HG03045 (cell line): ENCODE data around the gene KRTAP4-1.
"Not testable (repeated sequence)": the region's sequence is repeated elsewhere in the genome, so short reads cannot be mapped to it uniquely, and the experiment has no call there.

Experiments used
- ATAC-seq: cut with Tn5 transposase; IDR thresholded peaks from one replicate; pipeline ENCODE4 v1.9.1; 2021; ENCODE audit warnings: mild to moderate bottlenecking, moderate library complexity; ENCODE audit not compliant: unreplicated experiment

KRTAP4-1 gene

GRCh38 chr17:41184480-41184961, at the start of gene KRTAP4-1:
TSS of gene KRTAP4-1 (minus strand) at chr17:41184911. CDS start at chr17:41184854, 57 bp downstream.
- no peak for ATAC-seq

GRCh38 chr17:41232399-41233105, 47.8 kb upstream of the KRTAP4-1 start, which contains the start of gene KRTAP9-3:
TSS of gene KRTAP9-3 (plus strand) at chr17:41232449. CDS start at chr17:41232502, 53 bp downstream.
- not testable (repeated sequence) for ATAC-seq

- no peak for ATAC-seq
Observed at GRCh38 chr17:41231731-41232130, 47.0 kb upstream of the KRTAP4-1 start.

GRCh38 chr17:41230094-41230493, 45.4 kb upstream of the KRTAP4-1 start:
- ATAC-seq: no peak

- ATAC-seq: not testable (repeated sequence)
Observed at GRCh38 chr17:41226598-41227095, 41.9 kb upstream of the KRTAP4-1 start, which contains the start of gene KRTAP9-2. TSS of gene KRTAP9-2 (plus strand) at chr17:41226648. CDS start at chr17:41226655, 7 bp downstream.

- ATAC-seq: no peak
Observed at GRCh38 chr17:41226051-41226450, 41.3 kb upstream of the KRTAP4-1 start.

- no peak for ATAC-seq
Observed at GRCh38 chr17:41223821-41224220, 39.1 kb upstream of the KRTAP4-1 start.

GRCh38 chr17:41215681-41216080, 31.0 kb upstream of the KRTAP4-1 start:
- ATAC-seq: no peak

- ATAC-seq: no peak
Observed at GRCh38 chr17:41212524-41213169, 27.9 kb upstream of the KRTAP4-1 start.

GRCh38 chr17:41211845-41212466, 27.2 kb upstream of the KRTAP4-1 start:
- no peak for ATAC-seq

- ATAC-seq: no peak
Observed at GRCh38 chr17:41199421-41200078, 14.8 kb upstream of the KRTAP4-1 start.

GRCh38 chr17:41196068-41196467, 11.4 kb upstream of the KRTAP4-1 start:
- no peak for ATAC-seq

GRCh38 chr17:41190328-41190727, 5.6 kb upstream of the KRTAP4-1 start:
- ATAC-seq: no peak

GRCh38 chr17:41189837-41190318, 5.2 kb upstream of the KRTAP4-1 start, which contains the start of gene KRTAP9-1:
TSS of gene KRTAP9-1 (plus strand) at chr17:41189887. CDS start at chr17:41189887, 0 bp downstream.
- not testable (repeated sequence) for ATAC-seq

- no peak for ATAC-seq
Observed at GRCh38 chr17:41186872-41187271, 2.2 kb upstream of the KRTAP4-1 start.

- ATAC-seq: no peak
Observed at GRCh38 chr17:41185001-41185400, 290 bp upstream of the KRTAP4-1 start.

GRCh38 chr17:41178843-41179616, 5.7 kb downstream of the KRTAP4-1 start:
- no peak for ATAC-seq

- no peak for ATAC-seq
Observed at GRCh38 chr17:41178341-41178740, 6.4 kb downstream of the KRTAP4-1 start.

- ATAC-seq: no peak
Observed at GRCh38 chr17:41177727-41178271, 6.9 kb downstream of the KRTAP4-1 start, which contains the start of gene KRTAP4-2. TSS of gene KRTAP4-2 (minus strand) at chr17:41178221. CDS start at chr17:41178164, 57 bp downstream.
